MCF 10A (cell line): Measurements from ENCODE around the gene DHODH. TPM values are rescaled to one million over a fixed set of nuclear protein-coding genes. Genes with fewer than 3 reads are reported as not detected.
"Not testable (repeated sequence)": the region's sequence is repeated elsewhere in the genome, so short reads cannot be mapped to it uniquely, and the experiment has no call there.

Experiments used
- BruUV-seq: library from RNA; stranded (reverse); fragments of 400-500 nt; replicated peaks from 2 replicates; lab custom pipeline; 2021; lab: Mats Ljungman, UMichigan
- CTCF ChIA-PET: fragments of 300-600 bp; sonication (Branson Sonifier 250); formaldehyde crosslinking; extraction: SDS; loops from one replicate; lab custom pipeline; 2021; ENCODE audit warnings: antibody characterized with exemption, inconsistent platforms; lab: Yijun Ruan, JAX
- POLR2A ChIA-PET: fragments of 300-600, 350-650 bp; sonication (Branson Sonifier 250); formaldehyde crosslinking; extraction: SDS; loops from one replicate; lab custom pipeline; 2020; ENCODE audit warnings: antibody characterized with exemption, inconsistent platforms; lab: Yijun Ruan, JAX
- DNase-seq: peaks from one replicate; pipeline ENCODE4 v3.0.0-alpha.2; 2018; ENCODE audit not compliant: unreplicated experiment
- H3K27ac Mint-ChIP-seq: one replicate; pipeline ENCODE4 v1.8.0; 2022; ENCODE audit warnings: mild to moderate bottlenecking, low read depth, mixed read lengths; ENCODE audit not compliant: unreplicated experiment
- H3K27me3 Mint-ChIP-seq: one replicate; pipeline ENCODE4 v1.8.0; 2022; ENCODE audit warnings: mixed read lengths; ENCODE audit not compliant: insufficient read depth, unreplicated experiment
- H3K36me3 Mint-ChIP-seq: one replicate; pipeline ENCODE4 v1.8.0; 2022; ENCODE audit warnings: mild to moderate bottlenecking, moderate library complexity, mixed read lengths; ENCODE audit not compliant: insufficient read depth, unreplicated experiment
- H3K4me1 Mint-ChIP-seq: one replicate; pipeline ENCODE4 v1.8.0; 2022; ENCODE audit warnings: mixed read lengths; ENCODE audit not compliant: insufficient read depth, unreplicated experiment
- H3K4me3 Mint-ChIP-seq: one replicate; pipeline ENCODE4 v1.8.0; 2022; ENCODE audit warnings: mild to moderate bottlenecking, moderate library complexity, mixed read lengths; ENCODE audit not compliant: unreplicated experiment
- H3K9me3 Mint-ChIP-seq: one replicate; pipeline ENCODE4 v1.8.0; 2022; ENCODE audit warnings: mixed read lengths; ENCODE audit not compliant: unreplicated experiment
- intact Hi-C: fragments of 100-400 bp; cut with micrococcal nuclease; formaldehyde crosslinking; loops from 2 replicates; pipeline ENCODE4 v1.14.1; 2022
- total RNA-seq: library from RNA; stranded (reverse); gene quantifications from 2 replicates; pipeline ENCODE4 v1.2.3, GENCODE V29; 2022
- TF ChIP-seq, protein P1 (sequence below): fragments of 200-600 bp; IDR thresholded peaks from one replicate; pipeline ENCODE4 v1.8.0; 2022; ENCODE audit warnings: antibody characterized with exemption, mild to moderate bottlenecking; ENCODE audit not compliant: unreplicated experiment

The DHODH gene
- total RNA-seq, 1 experiment from 2014 or later, result 13.5 TPM

GRCh38 chr16:72002619-72003018 is 5.9 kb upstream of the DHODH start:
- DNase-seq, result no peak
- no TSS peak for BruUV-seq
- intact Hi-C loops, result no loop called here
- no peak overlapping the region for H3K27ac Mint-ChIP-seq
- H3K4me3 Mint-ChIP-seq, result no peak overlapping the region
- no peaks in the 10 kb centered on the region for H3K4me1 Mint-ChIP-seq
- H3K9me3 Mint-ChIP-seq, result no peaks in the 10 kb centered on the region
- ChIA-PET POLR2A (no interaction called here), CTCF (interaction anchor here (1.1 kb wide), 1 partner anchor 122 kb away, joined by 3 read pairs; no protein-coding TSS in a partner anchor)
- TF ChIP-seq, protein P1, sequence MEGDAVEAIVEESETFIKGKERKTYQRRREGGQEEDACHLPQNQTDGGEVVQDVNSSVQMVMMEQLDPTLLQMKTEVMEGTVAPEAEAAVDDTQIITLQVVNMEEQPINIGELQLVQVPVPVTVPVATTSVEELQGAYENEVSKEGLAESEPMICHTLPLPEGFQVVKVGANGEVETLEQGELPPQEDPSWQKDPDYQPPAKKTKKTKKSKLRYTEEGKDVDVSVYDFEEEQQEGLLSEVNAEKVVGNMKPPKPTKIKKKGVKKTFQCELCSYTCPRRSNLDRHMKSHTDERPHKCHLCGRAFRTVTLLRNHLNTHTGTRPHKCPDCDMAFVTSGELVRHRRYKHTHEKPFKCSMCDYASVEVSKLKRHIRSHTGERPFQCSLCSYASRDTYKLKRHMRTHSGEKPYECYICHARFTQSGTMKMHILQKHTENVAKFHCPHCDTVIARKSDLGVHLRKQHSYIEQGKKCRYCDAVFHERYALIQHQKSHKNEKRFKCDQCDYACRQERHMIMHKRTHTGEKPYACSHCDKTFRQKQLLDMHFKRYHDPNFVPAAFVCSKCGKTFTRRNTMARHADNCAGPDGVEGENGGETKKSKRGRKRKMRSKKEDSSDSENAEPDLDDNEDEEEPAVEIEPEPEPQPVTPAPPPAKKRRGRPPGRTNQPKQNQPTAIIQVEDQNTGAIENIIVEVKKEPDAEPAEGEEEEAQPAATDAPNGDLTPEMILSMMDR, result no peak
- peaks cover 39% of the 10 kb centered on the region for H3K27me3 Mint-ChIP-seq
- no peaks in the 10 kb centered on the region for H3K36me3 Mint-ChIP-seq

DNA sequence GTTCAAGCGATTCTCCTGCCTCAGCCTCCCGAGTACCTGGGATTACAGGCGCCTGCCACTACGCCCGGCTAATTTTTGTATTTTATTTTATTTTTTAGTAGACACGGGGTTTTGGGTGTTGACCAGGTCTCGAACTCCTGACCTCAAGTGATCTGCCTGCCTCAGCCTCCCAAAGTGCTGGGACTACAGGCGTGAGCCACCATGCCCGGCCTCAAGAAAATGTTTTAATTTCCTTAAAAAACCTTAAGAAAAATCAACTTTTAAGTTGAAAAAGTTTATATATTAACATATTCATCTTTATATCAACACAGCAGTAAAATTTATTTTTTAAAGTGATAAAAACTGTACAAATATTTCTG is 500 bp upstream of the DHODH start:
- peaks cover 32% of the 10 kb centered on the region for H3K27me3 Mint-ChIP-seq
- H3K9me3 Mint-ChIP-seq, CTCF ChIA-PET, H3K36me3 Mint-ChIP-seq, DNase-seq, POLR2A ChIA-PET, H3K4me1 Mint-ChIP-seq, BruUV-seq, H3K27ac Mint-ChIP-seq, intact Hi-C loops: not testable (repeated sequence)
- H3K4me3 Mint-ChIP-seq, result peak overlapping the region; percentile 99

- H3K4me3 Mint-ChIP-seq, result peak overlapping the region; percentile 56
- peaks cover 8% of the 10 kb centered on the region for H3K36me3 Mint-ChIP-seq
- peaks cover 19% of the 10 kb centered on the region for H3K27me3 Mint-ChIP-seq
- no peak overlapping the region for H3K27ac Mint-ChIP-seq
- TF ChIP-seq, protein P1, result no peak
- ChIA-PET CTCF (no interaction called here), POLR2A (interaction anchor here (0.7 kb wide), 1 partner anchor 17 kb away, joined by 4 read pairs; no protein-coding TSS in a partner anchor)
- peaks cover 12% of the 10 kb centered on the region for H3K4me1 Mint-ChIP-seq
- BruUV-seq, result no TSS peak
- H3K9me3 Mint-ChIP-seq, result no peaks in the 10 kb centered on the region
- no peak for DNase-seq
- intact Hi-C loops, result no loop called here
Observed at GRCh38 chr16:72009779-72010178, 1.2 kb downstream of the DHODH start.

- CTCF ChIA-PET, result interaction anchor here (1.6 kb wide), 1 partner anchor 54 kb away, joined by 6 read pairs; no protein-coding TSS in a partner anchor
- DNase-seq, result peak; percentile 29
- Mint-ChIP-seq H3K4me3 (no peak overlapping the region), H3K9me3 (no peaks in the 10 kb centered on the region), H3K36me3 (peaks cover 32% of the 10 kb centered on the region), H3K27ac (peak overlapping the region; percentile 11), H3K4me1 (peaks cover 20% of the 10 kb centered on the region), H3K27me3 (no peaks in the 10 kb centered on the region)
- POLR2A ChIA-PET, result interaction anchor here (0.6 to 1.4 kb wide), 5 partner anchors 12 to 131 kb away, joined by 3 to 4 read pairs (median 3); partner anchors contain the start of gene TXNL4B
- BruUV-seq, result no TSS peak
- intact Hi-C loops, result no loop called here
- TF ChIP-seq, protein P1, result no peak
Observed at GRCh38 chr16:72012607-72013006, 4.1 kb downstream of the DHODH start.
